ENCODE data around the gene RANBP1. TPM values are rescaled to one million over a fixed set of nuclear protein-coding genes. Genes with fewer than 3 reads are reported as not detected.
A peak's percentile ranks its signal among the peaks of the same experiment; 100 is the strongest.
"Not testable (repeated sequence)": the region's sequence is repeated elsewhere in the genome, so short reads cannot be mapped to it uniquely, and the experiment has no call there.

Gene RANBP1
- 164 and 166 TPM in 2 replicates for polyA plus RNA-seq (2011; rRNA removed)
- 69.5 and 109 TPM in 2 replicates for polyA minus RNA-seq (2011; rRNA and poly(A)+ RNA removed)

- DNase-seq (ENCODE audit: low read depth) = no peak
- ChIA-PET CTCF (interaction anchor here (2.0 kb wide), 1 partner anchor 146 kb away, joined by 5 read pairs; no protein-coding TSS in a partner anchor), POLR2A (no interaction called here)
- H3K4me3 ChIP-seq (ENCODE audit: low read depth, low read length) = peak within 1 kb of the TSS; percentile 99
- peaks cover 43% of the 10 kb centered on the region for H3K36me3 ChIP-seq (ENCODE audit: control insufficient read depth, insufficient read depth, low read length)
- H3K27me3 ChIP-seq (ENCODE audit: control insufficient read depth, insufficient read depth, low read length) = no peaks in the 10 kb centered on the region
- TF ChIP-seq, protein P1, sequence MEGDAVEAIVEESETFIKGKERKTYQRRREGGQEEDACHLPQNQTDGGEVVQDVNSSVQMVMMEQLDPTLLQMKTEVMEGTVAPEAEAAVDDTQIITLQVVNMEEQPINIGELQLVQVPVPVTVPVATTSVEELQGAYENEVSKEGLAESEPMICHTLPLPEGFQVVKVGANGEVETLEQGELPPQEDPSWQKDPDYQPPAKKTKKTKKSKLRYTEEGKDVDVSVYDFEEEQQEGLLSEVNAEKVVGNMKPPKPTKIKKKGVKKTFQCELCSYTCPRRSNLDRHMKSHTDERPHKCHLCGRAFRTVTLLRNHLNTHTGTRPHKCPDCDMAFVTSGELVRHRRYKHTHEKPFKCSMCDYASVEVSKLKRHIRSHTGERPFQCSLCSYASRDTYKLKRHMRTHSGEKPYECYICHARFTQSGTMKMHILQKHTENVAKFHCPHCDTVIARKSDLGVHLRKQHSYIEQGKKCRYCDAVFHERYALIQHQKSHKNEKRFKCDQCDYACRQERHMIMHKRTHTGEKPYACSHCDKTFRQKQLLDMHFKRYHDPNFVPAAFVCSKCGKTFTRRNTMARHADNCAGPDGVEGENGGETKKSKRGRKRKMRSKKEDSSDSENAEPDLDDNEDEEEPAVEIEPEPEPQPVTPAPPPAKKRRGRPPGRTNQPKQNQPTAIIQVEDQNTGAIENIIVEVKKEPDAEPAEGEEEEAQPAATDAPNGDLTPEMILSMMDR (IDR thresholded peaks at IDR 0.05; ENCODE audit: insufficient read depth, low read depth, low read length) = no peak
These were observed at the start of gene RANBP1 for GRCh38 chr22:20115691-20116375. Gene RANBP1, plus strand, starts transcription at chr22:20116104. Its CDS starts 81 bp downstream, at chr22:20116185.

DNA sequence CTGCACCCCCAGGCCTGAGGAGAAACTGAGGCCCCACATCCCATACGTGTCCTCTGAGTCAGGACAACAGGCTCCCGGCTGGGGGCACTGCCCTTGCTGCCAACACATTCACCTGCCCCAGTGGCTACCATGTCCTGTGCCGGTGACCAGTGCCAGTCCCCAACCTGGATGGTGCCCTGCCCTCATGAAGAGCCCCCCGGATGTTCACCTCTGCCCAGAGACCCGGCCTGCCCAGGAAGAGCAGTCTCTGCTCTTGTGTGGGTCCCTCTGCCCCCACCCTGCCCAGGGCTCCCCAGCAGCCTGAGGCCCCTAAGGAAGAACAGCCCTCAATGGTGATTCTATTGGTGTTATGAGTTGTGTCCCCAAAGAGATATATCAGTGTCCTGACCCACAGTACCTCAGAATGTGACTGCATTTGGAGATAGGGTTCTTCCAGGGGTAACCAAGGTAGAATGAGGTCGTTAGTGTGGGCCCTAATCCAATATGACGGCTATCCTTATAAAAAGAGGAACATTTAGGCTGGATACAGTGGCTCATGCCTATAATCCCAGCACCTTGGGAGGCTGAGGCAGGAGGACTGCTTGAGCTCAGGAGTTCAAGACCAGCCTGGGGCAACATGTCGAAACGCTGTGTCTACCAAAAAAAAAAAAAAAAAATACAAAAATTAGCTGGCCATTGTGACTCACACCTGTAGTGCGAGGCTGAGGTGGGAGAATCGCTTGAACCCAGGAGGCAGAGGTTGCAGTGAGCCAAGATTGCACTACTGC is 49.1 kb upstream of the RANBP1 start:
- Histone ChIP-seq H3K27me3 (ENCODE audit: control insufficient read depth, insufficient read depth, low read length) (no peaks in the 10 kb centered on the region), H3K4me3 (ENCODE audit: low read depth, low read length) (no peak overlapping the region), H3K36me3 (ENCODE audit: control insufficient read depth, insufficient read depth, low read length) (peaks cover 19% of the 10 kb centered on the region)
- ChIA-PET CTCF (interaction anchor here (0.6 kb wide), 1 partner anchor 166 kb away, joined by 4 read pairs; no protein-coding TSS in a partner anchor), POLR2A (no interaction called here)
- TF ChIP-seq, protein P1 (IDR thresholded peaks at IDR 0.05; ENCODE audit: insufficient read depth, low read depth, low read length) = no peak
- no peak for DNase-seq (ENCODE audit: low read depth)

- H3K4me3 ChIP-seq (ENCODE audit: low read depth, low read length); POLR2A ChIA-PET; H3K27me3 ChIP-seq (ENCODE audit: control insufficient read depth, insufficient read depth, low read length); DNase-seq (ENCODE audit: low read depth): not testable (repeated sequence)
- H3K36me3 ChIP-seq (ENCODE audit: control insufficient read depth, insufficient read depth, low read length) = peaks cover 18% of the 10 kb centered on the region
- CTCF ChIA-PET = interaction anchor here (0.6 kb wide), 1 partner anchor 167 kb away, joined by 4 read pairs; no protein-coding TSS in a partner anchor
These were observed 48.6 kb upstream of the RANBP1 start for GRCh38 chr22:20067384-20067682.

- no peak for DNase-seq (ENCODE audit: low read depth)
- POLR2A ChIA-PET = interaction anchor here (0.7 kb wide), 1 partner anchor 21 kb away, joined by 4 read pairs; no protein-coding TSS in a partner anchor
- TF ChIP-seq, protein P1 (IDR thresholded peaks at IDR 0.05; ENCODE audit: insufficient read depth, low read depth, low read length) = no peak
- CTCF ChIA-PET = no interaction called here
- peaks cover 9% of the 10 kb centered on the region for H3K36me3 ChIP-seq (ENCODE audit: control insufficient read depth, insufficient read depth, low read length)
- H3K4me3 ChIP-seq (ENCODE audit: low read depth, low read length) = no peak overlapping the region
- no peaks in the 10 kb centered on the region for H3K27me3 ChIP-seq (ENCODE audit: control insufficient read depth, insufficient read depth, low read length)
These were observed 47.3 kb upstream of the RANBP1 start for GRCh38 chr22:20068640-20069039.

DNA sequence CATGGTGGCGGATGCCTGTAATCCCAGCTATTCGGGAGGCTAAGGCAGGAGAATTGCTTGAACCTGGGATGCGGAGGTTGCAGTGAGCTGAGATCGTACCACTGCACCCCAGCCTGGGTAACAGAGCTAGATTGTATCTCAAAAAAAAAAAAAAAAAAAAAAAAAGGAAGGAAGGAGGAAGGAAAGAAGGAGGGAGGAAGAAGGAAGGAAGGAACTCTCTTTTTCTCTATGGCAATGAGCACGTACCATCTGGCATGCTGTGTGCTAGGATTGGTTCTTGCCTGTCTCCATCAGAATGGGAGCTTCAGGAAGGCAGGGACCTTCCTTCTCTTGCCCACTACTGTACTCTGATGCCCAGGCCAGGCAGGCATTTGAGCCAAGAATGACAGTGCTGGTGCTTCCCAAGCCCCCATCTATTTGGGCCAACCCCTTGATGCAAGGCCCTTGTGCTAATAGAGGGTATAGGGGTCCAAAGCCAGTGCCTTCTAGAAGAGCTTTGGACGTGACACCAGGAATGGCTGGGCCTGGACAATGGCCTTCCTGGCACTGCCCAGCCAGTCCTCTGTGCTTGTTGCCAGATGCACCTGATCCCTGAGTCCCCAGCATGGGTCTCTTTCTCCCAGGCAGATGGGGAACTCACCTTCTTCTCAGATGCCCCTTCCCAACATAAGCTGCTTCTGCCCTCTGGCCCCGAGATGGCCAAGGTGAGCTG is 46.4 kb upstream of the RANBP1 start:
- no peak for DNase-seq (ENCODE audit: low read depth)
- POLR2A ChIA-PET = interaction anchor here (0.7 kb wide), 1 partner anchor 22 kb away, joined by 4 read pairs; no protein-coding TSS in a partner anchor
- Histone ChIP-seq H3K27me3 (ENCODE audit: control insufficient read depth, insufficient read depth, low read length) (no peaks in the 10 kb centered on the region), H3K4me3 (ENCODE audit: low read depth, low read length) (no peak overlapping the region), H3K36me3 (ENCODE audit: control insufficient read depth, insufficient read depth, low read length) (peaks cover 2% of the 10 kb centered on the region)
- CTCF ChIA-PET = no interaction called here
- TF ChIP-seq, protein P1 (IDR thresholded peaks at IDR 0.05; ENCODE audit: insufficient read depth, low read depth, low read length) = no peak

Data from BJ (cell line).